HepG2 (cell line): ENCODE measurements around the gene TMEM183A. TPM values are rescaled to one million over a fixed set of nuclear protein-coding genes. Genes with fewer than 3 reads are reported as not detected.

Experiments used
- AHR ChIP-seq: IDR thresholded peaks from 2 replicates; pipeline ENCODE4 v1.6.1; 2018; ENCODE audit warnings: missing genetic modification reagents, missing compliant biosample characterization
- AKAP8 ChIP-seq: sonication (generic); formaldehyde crosslinking; IDR thresholded peaks from 2 replicates; pipeline ENCODE4 v1.5.1; 2020; ENCODE audit warnings: mild to moderate bottlenecking, missing genetic modification reagents
- BORCS8-MEF2B ChIP-seq: sonication (generic); formaldehyde crosslinking; IDR thresholded peaks from 2 replicates; pipeline ENCODE4 v1.8.0; 2022; ENCODE audit warnings: mild to moderate bottlenecking, missing genetic modification reagents
- CAMTA2 ChIP-seq: sonication (generic); formaldehyde crosslinking; IDR thresholded peaks from 2 replicates; pipeline ENCODE4 v1.4.0; 2020; ENCODE audit warnings: mild to moderate bottlenecking, missing genetic modification reagents, borderline replicate concordance
- ELF1 ChIP-seq: sonication (generic); formaldehyde crosslinking; IDR thresholded peaks from 2 replicates; pipeline ENCODE4 v1.4.0; 2020; ENCODE audit warnings: missing genetic modification reagents
- ETV5 ChIP-seq: IDR thresholded peaks from 2 replicates; pipeline ENCODE4 v1.6.1; 2018; ENCODE audit warnings: missing biosample characterization, missing genetic modification reagents, inconsistent platforms, borderline replicate concordance
- FOXA1 ChIP-seq, 2 experiments: fragments of 450-650 bp in 1 of 2; sonication (generic) in 1 of 2; formaldehyde crosslinking in 1 of 2; IDR thresholded peaks; 2 replicates each; pipeline versions ENCODE4 v1.4.0 to v1.6.1; 2016 to 2020; ENCODE audit warnings: missing genetic modification reagents in 1 of 2
- GATA4 ChIP-seq: sonication (generic); IDR thresholded peaks from 2 replicates; pipeline ENCODE4 v1.6.1; 2016; ENCODE audit warnings: antibody characterized with exemption, low read depth, borderline replicate concordance
- HNF4G ChIP-seq, 2 experiments: sonication (generic) in 1 of 2; formaldehyde crosslinking in 1 of 2; IDR thresholded peaks; 2 replicates each; pipeline versions ENCODE4 v1.4.0 to v1.6.1; 2011 to 2020; ENCODE audit warnings: borderline replicate concordance in 2 of 2, low read depth in 2 of 2, mild to moderate bottlenecking in 2 of 2, low read length in 1 of 2, missing genetic modification reagents in 1 of 2, moderate library complexity in 1 of 2
- HOXA5 ChIP-seq: sonication (generic); formaldehyde crosslinking; IDR thresholded peaks from 2 replicates; pipeline ENCODE4 v1.4.0; 2020; ENCODE audit warnings: missing genetic modification reagents
- KDM4B ChIP-seq: sonication (generic); formaldehyde crosslinking; IDR thresholded peaks from 2 replicates; pipeline ENCODE4 v1.4.0; 2020; ENCODE audit warnings: missing genetic modification reagents
- KMT2A ChIP-seq: sonication (generic); formaldehyde crosslinking; IDR thresholded peaks from 2 replicates; pipeline ENCODE4 v1.4.0; 2020; ENCODE audit warnings: missing genetic modification reagents
- MAX ChIP-seq: IDR thresholded peaks from 2 replicates; pipeline ENCODE4 v1.6.1; 2012; ENCODE audit warnings: inconsistent platforms
- MTA1 ChIP-seq: sonication (generic); formaldehyde crosslinking; IDR thresholded peaks from 2 replicates; pipeline ENCODE4 v1.4.0; 2020; ENCODE audit warnings: missing genetic modification reagents, mild to moderate bottlenecking, borderline replicate concordance
- POLR2A ChIP-seq, 2 experiments: IDR thresholded peaks; 2 replicates each; pipeline ENCODE4 v1.6.1; 2011; ENCODE audit warnings: low read depth in 2 of 2, low read length in 2 of 2, mild to moderate bottlenecking in 1 of 2, moderate library complexity in 1 of 2; ENCODE audit not compliant: insufficient read depth in 1 of 2
- POLR2G ChIP-seq: fragments of 200-400 bp; formaldehyde crosslinking; IDR thresholded peaks from 2 replicates; pipeline ENCODE4 v1.6.1; 2018; ENCODE audit warnings: mild to moderate bottlenecking, low read depth, low read length, moderate library complexity
- PRDM10 ChIP-seq: sonication (generic); formaldehyde crosslinking; IDR thresholded peaks from 2 replicates; pipeline ENCODE4 v1.4.0; 2020; ENCODE audit warnings: low read depth, missing genetic modification reagents
- SMARCE1 ChIP-seq: fragments of 450-650 bp; IDR thresholded peaks from 2 replicates; pipeline ENCODE4 v1.6.1; 2017; ENCODE audit warnings: borderline replicate concordance
- TAF1 ChIP-seq: sonication (generic); formaldehyde crosslinking; IDR thresholded peaks from 2 replicates; pipeline ENCODE4 v1.4.0; 2020; ENCODE audit warnings: missing genetic modification reagents
- ZFP1 ChIP-seq: IDR thresholded peaks from 2 replicates; pipeline ENCODE4 v1.6.1; 2016
- ZFY ChIP-seq: sonication (generic); formaldehyde crosslinking; IDR thresholded peaks from 2 replicates; pipeline ENCODE4 v1.4.0; 2020; ENCODE audit warnings: missing genetic modification reagents
- ZNF275 ChIP-seq: sonication (generic); formaldehyde crosslinking; IDR thresholded peaks from 2 replicates; pipeline ENCODE4 v1.8.0; 2022; ENCODE audit warnings: missing genetic modification reagents, mild to moderate bottlenecking, inconsistent platforms, borderline replicate concordance
- ZNF329 ChIP-seq: sonication (generic); formaldehyde crosslinking; IDR thresholded peaks from 2 replicates; pipeline ENCODE4 v1.9.0; 2021; ENCODE audit warnings: low read depth, mild to moderate bottlenecking, missing genetic modification reagents
- ZNF335 ChIP-seq: sonication (generic); formaldehyde crosslinking; IDR thresholded peaks from 2 replicates; pipeline ENCODE4 v1.4.0; 2020; ENCODE audit warnings: missing genetic modification reagents
- ZNF501 ChIP-seq: sonication (generic); formaldehyde crosslinking; IDR thresholded peaks from 2 replicates; pipeline ENCODE4 v1.5.1; 2020; ENCODE audit warnings: mild to moderate bottlenecking, moderate library complexity, missing genetic modification reagents
- ZSCAN31 ChIP-seq: sonication (generic); formaldehyde crosslinking; IDR thresholded peaks from 2 replicates; pipeline ENCODE4 v1.5.0; 2020; ENCODE audit warnings: low read depth, mild to moderate bottlenecking, missing genetic modification reagents
- polyA plus RNA-seq, 8 experiments: library from polyadenylated mRNA; depleted of rRNA in 3 of 8; stranded (reverse) in 7 of 8; unstranded in 1 of 8; fragments of >200 nt; fragmentation: Illumina TruSeq in 4 of 8; extraction: Trizol in 4 of 8; gene quantifications; 2 replicates each; pipeline versions ENCODE4 v1.2.1 to v1.2.3, GENCODE V29; 2011 to 2016; ENCODE audit warnings: low read depth in 4 of 8, missing spikeins in 1 of 8, mixed read lengths in 1 of 8; ENCODE audit not compliant: insufficient read depth in 1 of 8
- total RNA-seq, 5 experiments: library from RNA; depleted of rRNA; stranded (reverse); fragments of >200 nt; fragmentation: Illumina TruSeq; extraction: Trizol; gene quantifications; 2 replicates each; pipeline ENCODE4 v1.2.3, GENCODE V29; 2016; ENCODE audit warnings: low read depth in 1 of 5

Gene TMEM183A
- total and polyA plus RNA-seq, 2 of the 13 experiments (the other 11 are each of a cell fraction or from before 2014, with no cell fraction given) = 59.7 to 82.0 TPM

GRCh38 chr1:203006948-203007871 lies at the start of gene TMEM183A (continued):
- TF ChIP-seq PRDM10 (CRISPR knock-in tag) = no peak
- peak; percentile 38; the same call in 1 of the 2 replicates for TF ChIP-seq ZNF335 (CRISPR knock-in tag)
- TF ChIP-seq MAX = peak; percentile 93
- peak; percentile 86 for TF ChIP-seq ZFY (CRISPR knock-in tag)
- no peak for TF ChIP-seq HNF4G (IDR thresholded peaks at IDR 0.05; ENCODE audit: borderline replicate concordance, low read depth, low read length)
- TF ChIP-seq HNF4G (CRISPR knock-in tag; IDR thresholded peaks at IDR 0.05; ENCODE audit: borderline replicate concordance, low read depth) = 0 out of 2 replicates have a peak, but pooled peaks have one; percentile 24
- no peak for TF ChIP-seq SMARCE1
- 0 out of 2 replicates have a peak, but pooled peaks have one; percentile 29 for TF ChIP-seq GATA4
- TF ChIP-seq AHR = no peak
- TF ChIP-seq FOXA1 (IDR thresholded peaks at IDR 0.05) = no peak
- TF ChIP-seq FOXA1 (CRISPR knock-in tag; IDR thresholded peaks at IDR 0.05) = peak; percentile 45
- TF ChIP-seq POLR2A (IDR thresholded peaks at IDR 0.05; ENCODE audit: insufficient read depth in 1 of 2, low read depth in 2 of 2, low read length in 2 of 2) = peak; percentile 97 to 99
- TF ChIP-seq ELF1 (CRISPR knock-in tag) = peak; percentile 80
- peak; percentile 53; the same call in 1 of the 2 replicates for TF ChIP-seq BORCS8-MEF2B (CRISPR knock-in tag)
- TF ChIP-seq KDM4B (CRISPR knock-in tag) = 0 out of 2 replicates have a peak, but pooled peaks have one; percentile 46
- peak; percentile 73; the same call in 1 of the 2 replicates for TF ChIP-seq MTA1 (CRISPR knock-in tag)
- TF ChIP-seq CAMTA2 (CRISPR knock-in tag) = no peak
- TF ChIP-seq HOXA5 (CRISPR knock-in tag) = no peak
- no peak for TF ChIP-seq ZFP1 (CRISPR knock-in tag)
- TF ChIP-seq ZNF329 (CRISPR knock-in tag) = no peak
- peak; percentile 83 for TF ChIP-seq ZNF501 (CRISPR knock-in tag)
- 0 out of 2 replicates have a peak, but pooled peaks have one; percentile 26 for TF ChIP-seq ZNF275 (CRISPR knock-in tag)
- TF ChIP-seq ETV5 (CRISPR knock-in tag) = no peak
- TF ChIP-seq POLR2G = peak; percentile 97
- peak; percentile 76 for TF ChIP-seq ZSCAN31 (CRISPR knock-in tag)
- TF ChIP-seq KMT2A (CRISPR knock-in tag) = peak; percentile 93
- TF ChIP-seq TAF1 (CRISPR knock-in tag) = peak; percentile 80
- no peak for TF ChIP-seq AKAP8 (CRISPR knock-in tag)
